Measurements from ENCODE around the gene CHURC1. TPM values are rescaled to one million over a fixed set of nuclear protein-coding genes. Genes with fewer than 3 reads are reported as not detected.

Gene CHURC1
- total and polyA plus RNA-seq, 2 of the 8 experiments (the other 6 are each of a cell fraction or from before 2014, with no cell fraction given): 50.2 to 59.3 TPM

DNA sequence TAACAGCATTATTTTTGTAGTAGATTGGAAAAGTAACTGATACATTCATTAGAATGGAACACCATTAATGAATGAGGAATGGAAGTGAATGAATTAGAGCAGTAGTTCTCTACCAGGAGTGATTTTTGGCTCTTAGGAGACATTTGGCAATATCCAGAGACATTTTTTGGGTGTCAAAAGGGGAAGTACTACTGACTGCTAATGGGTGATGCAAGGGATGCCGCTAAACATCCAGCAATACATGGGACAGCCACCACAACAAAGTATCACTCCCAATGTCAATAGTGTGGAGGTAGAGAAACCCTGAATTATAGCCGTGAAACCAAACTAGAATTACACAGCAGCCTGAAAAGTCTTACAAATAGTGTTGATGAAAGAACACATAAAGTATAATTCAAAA is 1.5 kb downstream of the CHURC1 start:
- H3K4me1 ChIP-seq (replicated peaks in 1 of 4; ENCODE audit: control insufficient read depth in 3 of 4, insufficient read depth in 4 of 4, low read length in 3 of 4): peaks cover 0 to 4% (median 3%) of the 10 kb centered on the region in 4 experiments; a peak in 4 of 7 replicates
- DNase-seq (ENCODE audit: low read depth in 1 of 2, low spot score in 2 of 2): no peak
- no peak overlapping the region for H2AK5ac ChIP-seq (ENCODE audit: low read depth, low read length)
- no peaks in the 10 kb centered on the region for H3K9me3 ChIP-seq (ENCODE audit: insufficient read depth in 2 of 2, low read depth in 1 of 2, low read length in 1 of 2)
- no peak overlapping the region for H4K5ac ChIP-seq (ENCODE audit: insufficient read length, low read depth, low read length)
- no peak overlapping the region for H3K56ac ChIP-seq (replicated peaks; ENCODE audit: insufficient read length, low read depth, low read length)
- H3K27ac ChIP-seq (ENCODE audit: low read depth, low read length): no peak overlapping the region
- H2BK5ac ChIP-seq (ENCODE audit: low read depth, low read length): no peak overlapping the region
- H3K36me3 ChIP-seq (ENCODE audit: control insufficient read depth in 2 of 4, insufficient read depth in 4 of 4, low read length in 3 of 4): no peaks in the 10 kb centered on the region
- H3K27me3 ChIP-seq (replicated peaks in 1 of 4; ENCODE audit: control insufficient read depth in 3 of 4, extremely low read depth in 1 of 4, insufficient read depth in 3 of 4, low read length in 3 of 4): no peaks in the 10 kb centered on the region
- H2BK120ac ChIP-seq (replicated peaks; ENCODE audit: low read depth, low read length): no peak overlapping the region
- no peaks in the 10 kb centered on the region; the same call in none of the 2 replicates for H3K79me1 ChIP-seq (ENCODE audit: low read depth, low read length)
- H3K79me2 ChIP-seq (ENCODE audit: control insufficient read depth in 1 of 2, insufficient read depth in 2 of 2, low read length in 2 of 2): peaks cover 5 to 28% of the 10 kb centered on the region in 2 experiments; a peak in 3 of 4 replicates
- no peak overlapping the region for H2BK20ac ChIP-seq (ENCODE audit: low read length)
- H3K18ac ChIP-seq (ENCODE audit: extremely low read depth, low read length): no peak overlapping the region
- no peak overlapping the region for H2BK12ac ChIP-seq (ENCODE audit: low read depth, low read length)
- no peak overlapping the region for H3K23ac ChIP-seq (ENCODE audit: insufficient read length)
- peaks cover 5% of the 10 kb centered on the region for H3K23me2 ChIP-seq (ENCODE audit: low read depth, low read length)
- FAIRE-seq: no peak
- H3K9ac ChIP-seq (replicated peaks in 1 of 4; ENCODE audit: extremely low read depth in 1 of 4, low read depth in 3 of 4, low read length in 3 of 4): no peak overlapping the region
- no peak overlapping the region for H2AFZ ChIP-seq (ENCODE audit: low read length)
- peak overlapping the region in 1 of 4 experiments; percentile 90; a peak in 3 of 8 replicates for H3K4me3 ChIP-seq (ENCODE audit: extremely low read depth in 1 of 4, insufficient read depth in 2 of 4, low read depth in 3 of 4, low read length in 4 of 4)
- H3K4me2 ChIP-seq (ENCODE audit: insufficient read depth in 1 of 2, low read depth in 2 of 2, low read length in 2 of 2): peak overlapping the region; percentile 79 to 90; a peak in 1 of 4 replicates
- H2BK15ac ChIP-seq (ENCODE audit: low read length): no peak overlapping the region
- no peak overlapping the region for H3K4ac ChIP-seq (replicated peaks; ENCODE audit: insufficient read length, low read depth, low read length)
- no peaks in the 10 kb centered on the region for H4K20me1 ChIP-seq (replicated peaks in 1 of 2; ENCODE audit: control insufficient read depth in 1 of 2, insufficient read depth in 2 of 2, low read length in 2 of 2)
- H4K8ac ChIP-seq (ENCODE audit: extremely low read depth, insufficient read depth, low read length): no peak overlapping the region
- WGBS, 2 experiments (ENCODE audit: extremely low coverage in 1 of 2, insufficient coverage in 1 of 2, insufficient read length in 1 of 2, insufficient replicate concordance in 2 of 2, low coverage in 1 of 2, low lambda C conversion rate in 2 of 2, missing lambda C conversion rate in 1 of 2): 89% methylated on average over 2 of the region's 2 CpGs; no CpG with 5 or more reads in 1 of the 2 experiments
- no peak overlapping the region for H4K91ac ChIP-seq (replicated peaks; ENCODE audit: insufficient read length, low read length)
- ChIA-PET CTCF (ENCODE audit: partially characterized antibody) (interaction anchor here (1.0 to 1.7 kb wide), 5 partner anchors 9 to 245 kb away, joined by 3 to 9 read pairs (median 4); no protein-coding TSS in a partner anchor), POLR2A (ENCODE audit: partially characterized antibody) (interaction anchor here (1.3 to 2.3 kb wide), 3 partner anchors 9 to 40 kb away, joined by 4 to 17 read pairs (median 10); no protein-coding TSS in a partner anchor)
- H3K14ac ChIP-seq (ENCODE audit: insufficient read length): no peak overlapping the region
- no peak for TF ChIP-seq KDM4A (IDR thresholded peaks at IDR 0.05; ENCODE audit: low read depth, low read length, severe bottlenecking)
- TF ChIP-seq SP4 (IDR thresholded peaks at IDR 0.05; ENCODE audit: low read length): no peak
- TF ChIP-seq CHD2 (IDR thresholded peaks at IDR 0.05; ENCODE audit: low read length): no peak
- no peak for TF ChIP-seq BCL11A (IDR thresholded peaks at IDR 0.05; ENCODE audit: low read depth in 2 of 2, low read length in 2 of 2)
- no peak for TF ChIP-seq CTBP2 (IDR thresholded peaks at IDR 0.05; ENCODE audit: borderline replicate concordance, insufficient read depth, insufficient read length, low read length)
- TF ChIP-seq, protein P1, sequence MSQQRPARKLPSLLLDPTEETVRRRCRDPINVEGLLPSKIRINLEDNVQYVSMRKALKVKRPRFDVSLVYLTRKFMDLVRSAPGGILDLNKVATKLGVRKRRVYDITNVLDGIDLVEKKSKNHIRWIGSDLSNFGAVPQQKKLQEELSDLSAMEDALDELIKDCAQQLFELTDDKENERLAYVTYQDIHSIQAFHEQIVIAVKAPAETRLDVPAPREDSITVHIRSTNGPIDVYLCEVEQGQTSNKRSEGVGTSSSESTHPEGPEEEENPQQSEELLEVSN (IDR thresholded peaks at IDR 0.05): no peak
- no peak for TF ChIP-seq SRF (IDR thresholded peaks at IDR 0.05; ENCODE audit: low read depth, low read length)
- TF ChIP-seq RNF2 (IDR thresholded peaks at IDR 0.05; ENCODE audit: borderline replicate concordance, low read depth, low read length, missing control alignments, poor library complexity, severe bottlenecking): no peak
- no peak for TF ChIP-seq BACH1 (IDR thresholded peaks at IDR 0.05; ENCODE audit: low read length)
- no peak for TF ChIP-seq HDAC2 (IDR thresholded peaks at IDR 0.05; ENCODE audit: borderline replicate concordance in 1 of 2, low read depth in 2 of 2, low read length in 2 of 2)
- TF ChIP-seq EP300 (IDR thresholded peaks at IDR 0.05; ENCODE audit: borderline replicate concordance in 1 of 2, low read depth in 2 of 2, low read length in 2 of 2): no peak
- no peak for TF ChIP-seq CBX5 (IDR thresholded peaks at IDR 0.05; ENCODE audit: low read depth, low read length)
